SK-N-MC (cell line): Measurements from ENCODE around the gene YIF1A.

ENCODE experiments used
- EZH2 ChIP-seq: fragments of 200-600 bp; sonication (generic); IDR thresholded peaks from one replicate; pipeline ENCODE4 v1.6.1; 2017; ENCODE audit warnings: antibody characterized with exemption
- POLR2AphosphoS5 ChIP-seq: IDR thresholded peaks from 2 replicates; pipeline ENCODE4 v1.6.1; 2012; ENCODE audit warnings: mild to moderate bottlenecking, low read depth, low read length, borderline replicate concordance

DNA sequence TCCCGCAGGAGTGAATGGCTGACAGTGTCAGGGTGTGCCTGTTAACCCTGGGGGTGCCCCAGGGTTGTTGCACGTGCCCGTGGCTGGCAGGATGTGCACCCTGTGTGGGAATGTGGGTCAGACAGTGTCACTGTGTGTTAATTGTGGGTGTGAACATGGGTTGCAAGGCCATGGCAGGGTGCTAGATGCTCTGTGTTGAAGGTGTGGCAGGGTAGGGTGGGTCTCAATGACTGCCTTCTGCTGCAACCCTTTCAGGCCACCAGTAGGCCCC is 39.0 kb upstream of the YIF1A start:
- TF ChIP-seq EZH2 (no peak), POLR2AphosphoS5 (no peak)
